ENCODE data around the gene PPP2R1B.

The PPP2R1B gene

GRCh38 chr11:111688013-111688412, 78.2 kb downstream of the PPP2R1B start:
- DNase-seq, result no peak

DNA sequence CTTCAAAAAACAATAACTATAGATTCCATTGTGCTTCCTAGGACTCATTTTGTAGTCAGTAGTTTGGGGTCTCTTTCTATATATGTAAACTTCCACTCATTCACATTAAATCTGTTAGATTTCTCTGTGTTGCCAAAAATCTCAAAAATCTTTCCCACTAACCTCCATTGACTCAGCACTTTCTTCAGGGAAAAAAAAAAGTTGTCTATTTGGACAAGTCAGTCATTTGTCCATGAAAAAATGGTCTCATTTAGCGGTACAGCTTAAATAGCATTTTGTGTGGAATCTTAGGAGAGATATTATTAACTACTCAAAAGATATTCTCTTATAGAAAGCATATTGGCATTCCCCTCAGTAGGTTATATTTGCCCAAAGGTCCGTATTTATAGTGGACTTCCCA, 81.9 kb downstream of the PPP2R1B start:
- DNase-seq, result no peak

DNA sequence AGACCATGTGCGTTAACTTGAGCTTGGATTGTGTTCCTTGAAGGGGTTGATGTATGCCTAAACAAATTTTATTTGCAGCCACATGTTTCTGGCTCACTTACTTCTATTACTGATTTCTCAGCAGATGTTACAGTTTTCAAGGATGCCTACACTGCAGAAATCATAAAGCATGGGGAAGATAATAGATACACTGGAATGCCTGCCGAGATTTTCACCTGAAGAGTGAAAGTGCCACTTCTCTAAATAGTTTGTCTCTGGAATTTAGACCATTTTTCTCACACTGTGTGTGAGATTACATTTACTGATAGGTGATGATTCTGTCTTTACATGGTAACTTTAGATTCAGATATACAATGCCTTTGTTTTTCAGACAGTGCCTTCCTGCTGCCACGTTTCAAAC, 82.4 kb downstream of the PPP2R1B start:
- DNase-seq, result no peak

DNA sequence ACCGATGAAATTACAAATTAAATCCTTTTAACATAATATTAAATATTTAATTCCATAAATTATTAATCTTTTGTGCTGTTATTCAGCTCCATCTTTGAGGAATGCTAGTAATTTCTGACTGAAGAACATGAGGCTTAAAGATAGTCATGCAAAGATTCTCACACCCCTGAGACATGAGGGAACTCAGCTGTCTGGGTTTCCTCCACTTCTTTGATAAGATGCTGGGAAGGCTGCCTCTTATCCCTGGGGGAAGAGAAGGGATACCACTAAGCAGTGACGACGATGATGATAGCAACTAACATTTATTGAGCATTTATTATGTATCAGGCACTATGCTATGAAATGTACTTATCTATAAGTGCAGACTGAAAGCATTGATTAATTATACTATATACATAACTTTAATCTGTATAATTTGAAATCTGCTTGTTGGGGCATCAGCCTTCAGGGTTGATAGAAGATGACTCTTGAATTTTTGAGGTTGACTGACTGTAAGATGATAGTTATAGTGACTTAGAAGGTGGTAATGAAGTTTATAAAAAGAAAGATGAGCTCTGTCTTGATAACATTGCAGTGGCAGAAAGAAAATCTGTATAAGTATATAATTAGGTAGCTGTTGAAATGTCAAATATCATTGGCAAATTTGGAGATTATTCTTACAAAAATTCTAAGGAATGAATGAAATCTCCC, 85.6 kb downstream of the PPP2R1B start:
- DNase-seq, result no peak
